NCI-H82 treated with DMSO at 0.1 percent for 48 hours (cell line): ENCODE results near the gene TSEN34.
"Not testable (repeated sequence)": the region's sequence is repeated elsewhere in the genome, so short reads cannot be mapped to it uniquely, and the experiment has no call there.

ENCODE experiments used
- DNase-seq: peaks from one replicate; lab custom pipeline; 2025; ENCODE audit not compliant: unreplicated experiment; lab: John Stamatoyannopoulos, UW

Gene TSEN34

GRCh38 chr19:54186351-54186750 lies 4.8 kb upstream of the TSEN34 start:
- DNase-seq: no peak

GRCh38 chr19:54186934-54187381 lies 4.2 kb upstream of the TSEN34 start:
- no peak for DNase-seq

- no peak for DNase-seq
Measured at GRCh38 chr19:54188215-54188871, 2.8 kb upstream of the TSEN34 start.

- no peak for DNase-seq
Measured at GRCh38 chr19:54189145-54189734, 1.9 kb upstream of the TSEN34 start, which contains the start of gene MBOAT7. TSS of gene MBOAT7 (minus strand) at chr19:54189580. CDS start at chr19:54188508, 1,072 bp downstream.

- DNase-seq: peak; percentile 100
Measured at GRCh38 chr19:54189735-54190502, 1.2 kb upstream of the TSEN34 start.

- DNase-seq: peak; percentile 95
Measured at GRCh38 chr19:54190503-54191010, 551 bp upstream of the TSEN34 start.

- no peak for DNase-seq
Measured at GRCh38 chr19:54191811-54192453, 824 bp downstream of the TSEN34 start.

GRCh38 chr19:54193011-54193410 lies 1.9 kb downstream of the TSEN34 start:
- no peak for DNase-seq

- DNase-seq: not testable (repeated sequence)
Measured at GRCh38 chr19:54194463-54194862, 3.4 kb downstream of the TSEN34 start.

GRCh38 chr19:54196536-54196935 lies 5.4 kb downstream of the TSEN34 start:
- DNase-seq: no peak

- DNase-seq: no peak
Measured at GRCh38 chr19:54197121-54197520, 6.0 kb downstream of the TSEN34 start.

- no peak for DNase-seq
Measured at GRCh38 chr19:54199401-54199800, 8.3 kb downstream of the TSEN34 start.

- DNase-seq: no peak
Measured at GRCh38 chr19:54201172-54201701, 10.1 kb downstream of the TSEN34 start.

- no peak for DNase-seq
Measured at GRCh38 chr19:54201980-54202379, 10.9 kb downstream of the TSEN34 start.

- DNase-seq: no peak
Measured at GRCh38 chr19:54203151-54203611, 12.1 kb downstream of the TSEN34 start.

GRCh38 chr19:54204767-54205468 lies 13.8 kb downstream of the TSEN34 start:
- no peak for DNase-seq

GRCh38 chr19:54206030-54206830 lies 15.1 kb downstream of the TSEN34 start:
- no peak for DNase-seq

- DNase-seq: no peak
Measured at GRCh38 chr19:54206831-54207177, 15.7 kb downstream of the TSEN34 start.

- DNase-seq: not testable (repeated sequence)
Measured at GRCh38 chr19:54207193-54207592, 16.1 kb downstream of the TSEN34 start.

GRCh38 chr19:54207676-54207982 lies 16.5 kb downstream of the TSEN34 start:
- DNase-seq: no peak
